Ovary (tissue), 9 donors: ENCODE measurements around the gene OLFML2B. TPM values are rescaled to one million over a fixed set of nuclear protein-coding genes. Genes with fewer than 3 reads are reported as not detected.

Experiments
- DNase-seq, 5 donors: peaks; one replicate each; pipeline ENCODE4 v3.0.0-alpha.2; 2019 to 2020
- H3K27ac ChIP-seq, 2 donors: fragments of 200-600 bp; one replicate each; pipeline versions ENCODE4 v1.5.1 to v1.8.0; 2019 to 2022
- H3K27me3 ChIP-seq: fragments of 200-600 bp; one replicate; pipeline ENCODE4 v1.8.0; 2022
- H3K36me3 ChIP-seq: fragments of 200-600 bp; sonication (generic); one replicate; pipeline ENCODE4 v1.5.1; 2019
- H3K4me1 ChIP-seq: one replicate; pipeline ENCODE4 v1.8.1; 2013; ENCODE audit warnings: mild to moderate bottlenecking, moderate library complexity; ENCODE audit not compliant: insufficient read depth
- H3K4me3 ChIP-seq: fragments of 200-600 bp; sonication (generic); one replicate; pipeline ENCODE4 v1.5.1; 2017
- H3K9me3 ChIP-seq, 2 donors: fragments of 200-600 bp in 1 of 2; sonication (generic) in 1 of 2; one replicate each; pipeline versions ENCODE4 v1.5.1 to v1.8.1; 2013 to 2019; ENCODE audit warnings: mild to moderate bottlenecking in 1 of 2, moderate library complexity in 1 of 2
- EP300 ChIP-seq: sonication (generic); formaldehyde crosslinking; IDR thresholded peaks from one replicate; pipeline ENCODE4 v1.6.1; 2017; ENCODE audit warnings: antibody characterized with exemption
- POLR2A ChIP-seq: fragments of 450-650 bp; IDR thresholded peaks from one replicate; pipeline ENCODE4 v1.6.1; 2017; ENCODE audit warnings: antibody characterized with exemption, mild to moderate bottlenecking, moderate library complexity
- WGBS, 3 donors: extraction: QIAGEN DNeasy Blood & Tissue Kit in 1 of 3; methylation state at CpG; one replicate each; pipeline versions ENCODE4 v1.1.5 to v1.1.7; 2013 to 2017; 5-methylcytosine and 5-hydroxymethylcytosine counted together
- intact Hi-C, 4 donors: fragments of 100-400 bp; cut with DNase I; formaldehyde crosslinking; loops; one replicate each; pipeline versions ENCODE4 v1.11.0 to v1.15.1; 2022 to 2023
- polyA plus RNA-seq, 2 donors: library from polyadenylated mRNA; stranded (reverse); fragments of 200-250 nt in 1 of 2; fragments of 350-450 nt in 1 of 2; fragmentation: Illumina TruSeq in 1 of 2; extraction: RNeasy Lipid Tissue Mini Kit (QIAGEN cat#74804) in 1 of 2; gene quantifications; one replicate each; pipeline ENCODE4 v1.2.3, GENCODE V29; 2013 to 2014
- total RNA-seq, 7 donors: library from RNA; depleted of rRNA in 2 of 7; stranded (reverse); fragments of >200 nt in 2 of 7; fragmentation: NEBNext Ultra II Directional in 3 of 7; extraction: Animal tissue kit (Norgen Biotek cat#: 25700) in 3 of 7; gene quantifications; one replicate each; pipeline versions ENCODE4 v1.1.0 to v1.2.4, GENCODE V29; 2016 to 2023
- TF ChIP-seq, protein P1 (sequence below), 3 donors: fragments of 450-650 bp in 2 of 3; fragments of 200-600 bp in 1 of 3; IDR thresholded peaks; one replicate each; pipeline versions ENCODE4 v1.5.1 to v1.8.0; 2016 to 2022; ENCODE audit warnings: antibody characterized with exemption in 3 of 3, mild to moderate bottlenecking in 1 of 3
- donor health status: DM: no; HTN: no; CAD: no; lungs with moderate emphysema.
- donor health status: DM: no; HTN: no; CAD: no.
- donor health status: Bipolar disorder and iron deficiency.
- donor health status: DM: yes; HTN: yes; CAD: no.
- donor health status: DM: no; HTN: no; CAD: no.
- donor health status: DM: yes; HTN: yes; CAD: no.

The OLFML2B gene
- total and polyA plus RNA-seq, 9 donors, result 1.0 to 37.6 (median 5.1) TPM

DNA sequence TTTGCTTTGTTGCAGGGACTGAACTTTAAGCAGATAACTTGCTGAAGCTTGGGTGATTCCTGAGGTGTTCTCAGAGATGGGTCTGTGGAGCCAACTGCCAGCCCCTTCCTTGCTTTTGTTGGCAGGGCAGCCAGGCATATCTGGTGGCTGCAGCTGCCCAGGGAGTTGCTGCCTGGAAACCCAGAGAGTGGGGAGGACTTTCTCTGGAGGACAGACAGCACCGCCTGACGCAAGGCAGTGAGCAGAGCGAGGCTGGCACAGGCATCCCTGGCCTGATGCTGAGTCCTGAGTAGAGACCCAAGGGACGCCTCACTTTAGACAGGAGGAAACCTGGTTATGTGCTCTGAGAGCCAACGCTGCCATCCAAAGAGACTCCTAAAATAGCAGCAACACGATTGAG is 9.8 kb upstream of the OLFML2B start:
- Histone ChIP-seq H3K27me3 (no peaks in the 10 kb centered on the region), H3K9me3 (no peaks in the 10 kb centered on the region), H3K4me3 (no peak overlapping the region), H3K36me3 (no peaks in the 10 kb centered on the region), H3K4me1 (no peaks in the 10 kb centered on the region), H3K27ac (no peak overlapping the region)
- WGBS, 3 donors, result 56 to 72% (median 65%) methylated on average over 6 of the region's 6 CpGs
- DNase-seq, result no peak
- intact Hi-C loops, result loop anchor here in 2 of 4 donors (10.0 kb wide), 2 partner anchors 169 to 239 kb away; no protein-coding TSS in a partner anchor
- TF ChIP-seq, protein P1, sequence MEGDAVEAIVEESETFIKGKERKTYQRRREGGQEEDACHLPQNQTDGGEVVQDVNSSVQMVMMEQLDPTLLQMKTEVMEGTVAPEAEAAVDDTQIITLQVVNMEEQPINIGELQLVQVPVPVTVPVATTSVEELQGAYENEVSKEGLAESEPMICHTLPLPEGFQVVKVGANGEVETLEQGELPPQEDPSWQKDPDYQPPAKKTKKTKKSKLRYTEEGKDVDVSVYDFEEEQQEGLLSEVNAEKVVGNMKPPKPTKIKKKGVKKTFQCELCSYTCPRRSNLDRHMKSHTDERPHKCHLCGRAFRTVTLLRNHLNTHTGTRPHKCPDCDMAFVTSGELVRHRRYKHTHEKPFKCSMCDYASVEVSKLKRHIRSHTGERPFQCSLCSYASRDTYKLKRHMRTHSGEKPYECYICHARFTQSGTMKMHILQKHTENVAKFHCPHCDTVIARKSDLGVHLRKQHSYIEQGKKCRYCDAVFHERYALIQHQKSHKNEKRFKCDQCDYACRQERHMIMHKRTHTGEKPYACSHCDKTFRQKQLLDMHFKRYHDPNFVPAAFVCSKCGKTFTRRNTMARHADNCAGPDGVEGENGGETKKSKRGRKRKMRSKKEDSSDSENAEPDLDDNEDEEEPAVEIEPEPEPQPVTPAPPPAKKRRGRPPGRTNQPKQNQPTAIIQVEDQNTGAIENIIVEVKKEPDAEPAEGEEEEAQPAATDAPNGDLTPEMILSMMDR (IDR thresholded peaks at IDR 0.05), result no peak
- TF ChIP-seq POLR2A (no peak), EP300 (no peak)

DNA sequence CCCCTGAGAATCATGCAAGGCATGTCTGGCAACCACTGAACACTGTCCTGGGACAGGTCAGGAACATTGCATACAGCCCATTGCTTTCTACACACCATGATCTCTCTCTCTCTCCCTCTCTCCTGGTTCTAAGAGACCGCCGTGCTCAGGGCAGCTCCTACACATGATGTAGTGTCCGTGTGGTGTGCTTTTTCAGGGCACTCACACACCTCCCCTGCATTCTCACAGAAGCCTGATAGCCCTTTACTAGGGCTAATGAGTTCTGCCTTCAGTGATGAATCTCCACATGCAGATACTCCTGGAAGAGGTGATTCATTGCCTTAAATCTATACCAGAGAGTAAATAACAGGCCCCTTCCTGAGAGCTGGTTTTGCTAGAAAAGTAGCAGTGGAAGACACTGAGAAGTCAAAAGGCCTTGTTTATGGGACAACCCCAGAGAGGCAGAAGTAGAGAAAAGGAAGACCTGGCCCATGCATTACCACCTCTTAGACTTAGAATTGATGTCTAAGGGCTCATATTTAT is 7.2 kb upstream of the OLFML2B start:
- 62 to 79% (median 73%) methylated on average over 3 of the region's 3 CpGs for WGBS, 3 donors
- intact Hi-C loops, result loop anchor here in 2 of 4 donors (10.0 kb wide), 2 partner anchors 166 to 236 kb away; no protein-coding TSS in a partner anchor
- DNase-seq, result no peak

DNA sequence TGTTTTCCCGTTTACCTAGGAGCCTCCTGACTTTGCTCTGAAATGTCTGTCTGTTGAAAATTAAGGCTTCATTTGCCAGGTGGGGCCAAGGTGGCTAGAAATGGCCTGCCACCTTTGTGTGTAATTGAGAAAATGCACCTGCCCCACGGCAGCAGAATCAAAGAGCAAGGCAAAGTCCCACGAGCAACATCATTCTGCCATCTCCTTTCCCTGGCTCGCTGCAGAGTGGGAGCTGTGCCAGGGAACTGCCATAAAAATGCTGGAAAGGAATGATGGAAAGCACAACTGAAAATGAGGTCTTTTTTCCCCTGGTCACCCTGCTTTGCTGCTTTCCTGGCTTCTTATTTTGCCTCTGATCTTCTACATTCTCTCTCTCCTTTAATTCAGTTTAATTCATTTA is 5.5 kb upstream of the OLFML2B start:
- Histone ChIP-seq H3K4me3 (no peak overlapping the region), H3K27me3 (no peaks in the 10 kb centered on the region), H3K36me3 (no peaks in the 10 kb centered on the region), H3K9me3 (no peaks in the 10 kb centered on the region), H3K4me1 (no peaks in the 10 kb centered on the region), H3K27ac (no peak overlapping the region)
- no peak for DNase-seq
- intact Hi-C loops, result no loop called here
- TF ChIP-seq EP300, result no peak
- TF ChIP-seq POLR2A, result no peak
- TF ChIP-seq, protein P1 (IDR thresholded peaks at IDR 0.05), result no peak
- 18 to 20% (median 19%) methylated on average over 4 of the region's 4 CpGs for WGBS, 3 donors

More for the DNA sequence above, 7.2 kb upstream of the OLFML2B start:
- H3K27me3 ChIP-seq, result no peaks in the 10 kb centered on the region
- no peaks in the 10 kb centered on the region for H3K4me1 ChIP-seq
- H3K4me3 ChIP-seq, result no peak overlapping the region
- no peaks in the 10 kb centered on the region for H3K9me3 ChIP-seq
- TF ChIP-seq, protein P1 (IDR thresholded peaks at IDR 0.05), result no peak
- TF ChIP-seq POLR2A (no peak), EP300 (no peak)
- no peak overlapping the region for H3K27ac ChIP-seq
- H3K36me3 ChIP-seq, result no peaks in the 10 kb centered on the region

DNA sequence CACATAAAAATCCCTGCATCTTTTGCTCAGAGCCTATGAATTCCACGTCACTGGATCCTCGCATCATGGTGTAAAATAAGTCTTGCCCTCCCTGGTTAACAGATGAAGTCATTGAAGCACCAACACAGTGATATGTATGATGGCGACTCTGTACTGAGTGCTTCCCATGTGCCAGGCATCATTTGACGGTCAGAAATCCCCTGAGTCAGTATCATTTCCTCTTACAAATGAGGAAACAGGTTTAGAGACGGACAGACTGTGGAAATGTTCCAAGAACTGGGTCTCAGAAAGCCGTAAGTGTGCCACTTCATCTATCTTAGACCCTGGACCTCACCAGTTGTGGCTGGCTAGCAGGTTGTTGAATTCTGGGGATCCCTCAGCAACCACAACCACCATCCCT is 5.1 kb upstream of the OLFML2B start:
- DNase-seq, result no peak
- intact Hi-C loops, result no loop called here
- WGBS, 3 donors, result 76 to 80% (median 77%) methylated on average over 6 of the region's 6 CpGs
- H3K4me1 ChIP-seq, result no peaks in the 10 kb centered on the region
- TF ChIP-seq EP300 (no peak), POLR2A (no peak)
- no peak overlapping the region for H3K4me3 ChIP-seq
- H3K27me3 ChIP-seq, result no peaks in the 10 kb centered on the region
- no peaks in the 10 kb centered on the region for H3K36me3 ChIP-seq
- H3K9me3 ChIP-seq, result no peaks in the 10 kb centered on the region
- H3K27ac ChIP-seq, result no peak overlapping the region

DNA sequence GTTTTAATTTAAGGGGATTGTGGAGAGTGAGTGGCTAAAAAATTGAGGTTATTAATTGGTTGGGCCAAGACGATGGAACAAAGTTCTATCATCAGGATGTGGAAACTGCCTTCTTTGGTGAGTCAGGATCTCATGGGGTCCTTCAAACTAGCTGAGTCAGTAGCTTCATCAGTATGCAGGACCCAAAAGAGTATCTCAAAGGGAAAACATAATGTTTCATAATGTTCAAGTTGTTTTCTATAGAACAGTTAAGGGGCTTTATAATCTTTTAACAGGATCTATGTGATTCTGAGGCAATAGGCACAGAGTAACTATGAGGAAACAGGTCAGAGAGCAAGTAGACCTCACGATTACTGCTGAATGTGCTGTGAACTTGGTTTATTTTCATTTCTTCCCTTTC is 3.2 kb upstream of the OLFML2B start:
- intact Hi-C loops, result no loop called here
- WGBS, 3 donors, result 82 to 86% (median 84%) methylated on average over 2 of the region's 2 CpGs
- TF ChIP-seq POLR2A (no peak), EP300 (no peak)
- TF ChIP-seq, protein P1 (IDR thresholded peaks at IDR 0.05), result no peak
- Histone ChIP-seq H3K4me1 (peaks cover 1% of the 10 kb centered on the region), H3K4me3 (no peak overlapping the region), H3K27ac (no peak overlapping the region), H3K9me3 (no peaks in the 10 kb centered on the region), H3K36me3 (no peaks in the 10 kb centered on the region), H3K27me3 (no peaks in the 10 kb centered on the region)
- DNase-seq, result no peak
